GM23248 (cell line): ENCODE results near the gene MAMDC4. TPM values are rescaled to one million over a fixed set of nuclear protein-coding genes. Genes with fewer than 3 reads are reported as not detected.
"Not testable (repeated sequence)": the region's sequence is repeated elsewhere in the genome, so short reads cannot be mapped to it uniquely, and the experiment has no call there.

ENCODE experiments used
- DNase-seq: peaks from one replicate; pipeline ENCODE4 v3.0.0-alpha.2; 2015
- H2AFZ ChIP-seq: fragments of 200-600 bp; sonication (generic); 2 replicates; pipeline ENCODE4 v1.6.1; 2016; ENCODE audit warnings: antibody characterized with exemption
- H3F3A ChIP-seq: fragments of 200-600 bp; sonication (generic); 2 replicates; pipeline ENCODE4 v1.6.1; 2016; ENCODE audit warnings: mild to moderate bottlenecking, antibody characterized with exemption, mixed run types; ENCODE audit not compliant: insufficient read depth
- H3K27ac ChIP-seq: fragments of 200-600 bp; sonication (generic); 2 replicates; pipeline ENCODE4 v1.5.1; 2016; ENCODE audit warnings: mild to moderate bottlenecking
- H3K27me3 ChIP-seq: fragments of 200-600 bp; sonication (generic); replicated peaks from 2 replicates; pipeline ENCODE4 v1.6.1; 2016; ENCODE audit warnings: mild to moderate bottlenecking; ENCODE audit not compliant: insufficient read depth
- H3K36me3 ChIP-seq: fragments of 200-600 bp; sonication (generic); 2 replicates; pipeline ENCODE4 v1.6.1; 2016; ENCODE audit warnings: low read depth, mild to moderate bottlenecking
- H3K4me1 ChIP-seq: fragments of 200-600 bp; sonication (generic); 2 replicates; pipeline ENCODE4 v1.6.1; 2016; ENCODE audit warnings: mild to moderate bottlenecking; ENCODE audit not compliant: insufficient read depth
- H3K4me2 ChIP-seq: fragments of 200-600 bp; sonication (generic); one replicate; pipeline ENCODE4 v1.6.1; 2016; ENCODE audit warnings: mild to moderate bottlenecking; ENCODE audit not compliant: unreplicated experiment
- H3K4me3 ChIP-seq: fragments of 200-600 bp; sonication (generic); 2 replicates; pipeline ENCODE4 v1.5.1; 2016; ENCODE audit warnings: mild to moderate bottlenecking
- H3K79me2 ChIP-seq: fragments of 200-600 bp; sonication (generic); 2 replicates; pipeline ENCODE4 v1.6.1; 2016; ENCODE audit warnings: mild to moderate bottlenecking; ENCODE audit not compliant: insufficient read depth
- H3K9ac ChIP-seq: fragments of 200-600 bp; sonication (generic); 2 replicates; pipeline ENCODE4 v1.6.1; 2016; ENCODE audit warnings: mild to moderate bottlenecking
- H3K9me2 ChIP-seq: fragments of 200-600 bp; sonication (generic); 2 replicates; pipeline ENCODE4 v1.6.1; 2016; ENCODE audit warnings: mixed run types, mild to moderate bottlenecking, moderate library complexity; ENCODE audit not compliant: insufficient read depth
- H3K9me3 ChIP-seq: fragments of 200-600 bp; sonication (generic); one replicate; pipeline ENCODE4 v1.6.1; 2017; ENCODE audit warnings: low read depth
- H4K20me1 ChIP-seq: fragments of 200-600 bp; sonication (generic); 2 replicates; pipeline ENCODE4 v1.6.0; 2016; ENCODE audit not compliant: insufficient read depth
- EZH2 ChIP-seq: fragments of 200-600 bp; sonication (generic); IDR thresholded peaks from 2 replicates; pipeline ENCODE4 v1.6.1; 2018; ENCODE audit warnings: antibody characterized with exemption, mild to moderate bottlenecking; ENCODE audit not compliant: insufficient read depth, poor library complexity, severe bottlenecking
- EZH2phosphoT487 ChIP-seq: fragments of 200-600 bp; sonication (generic); IDR thresholded peaks from 2 replicates; pipeline ENCODE4 v1.6.1; 2018; ENCODE audit warnings: antibody characterized with exemption, moderate library complexity, mild to moderate bottlenecking, low read depth; ENCODE audit not compliant: insufficient read depth
- WGBS, 2 experiments: methylation state at CpG; one replicate each; pipeline ENCODE4 v1.1.6; 2015 to 2017; ENCODE audit warnings: low lambda C conversion rate in 2 of 2, low coverage in 1 of 2; ENCODE audit errors: missing lambda C conversion rate in 2 of 2; 5-methylcytosine and 5-hydroxymethylcytosine counted together
- in situ Hi-C: fragments of 300-500 bp; cut with MboI; formaldehyde crosslinking; loops from 2 replicates; pipeline ENCODE4 v1.15.0; 2020
- polyA plus RNA-seq: library from polyadenylated mRNA; unstranded; fragments of >200 nt; fragmentation: Nextera tagmentation; extraction: Ambion mirVana; gene quantifications from 2 replicates; pipeline ENCODE4 v1.2.1, GENCODE V29; 2016
- total RNA-seq: library from RNA; depleted of rRNA; stranded (reverse); fragments of >200 nt; shearing (Covaris generic); gene quantifications from 2 replicates; pipeline ENCODE4 v1.2.3, GENCODE V29; 2014

Gene MAMDC4
- total and polyA plus RNA-seq, 2 experiments from 2014 or later: 0.35 to 2.3 TPM

- no peak overlapping the region for H2AFZ ChIP-seq
- 97 to 99% methylated on average over 18 of the region's 18 CpGs for WGBS, 2 experiments
These were observed 15.8 kb downstream of the MAMDC4 start for GRCh38 chr9:136867917-136868316.

GRCh38 chr9:136868644-136869043 is 16.5 kb downstream of the MAMDC4 start:
- Histone ChIP-seq H3K9me2 (no peaks in the 10 kb centered on the region), H3K27me3 (no peaks in the 10 kb centered on the region), H3F3A (no peaks in the 10 kb centered on the region), H3K9me3 (no peaks in the 10 kb centered on the region), H3K9ac (no peak overlapping the region), H3K4me1 (peaks cover 15% of the 10 kb centered on the region), H3K27ac (no peak overlapping the region), H3K79me2 (peaks cover 36% of the 10 kb centered on the region), H3K36me3 (no peaks in the 10 kb centered on the region; the same call in 1 of the 2 replicates), H4K20me1 (no peaks in the 10 kb centered on the region), H3K4me3 (no peak overlapping the region), H3K4me2 (no peak overlapping the region), H2AFZ (no peak overlapping the region)
- in situ Hi-C loops: no loop called here
- WGBS, 2 experiments: 92 to 93% methylated on average over 11 of the region's 11 CpGs
- TF ChIP-seq EZH2phosphoT487 (no peak), EZH2 (no peak)
- no peak for DNase-seq

More at GRCh38 chr9:136867917-136868316, 15.8 kb downstream of the MAMDC4 start:
- H3K79me2 ChIP-seq: peaks cover 43% of the 10 kb centered on the region
- no peaks in the 10 kb centered on the region for H3K27me3 ChIP-seq
- no peak overlapping the region for H3K4me3 ChIP-seq
- H3K9me2 ChIP-seq: no peaks in the 10 kb centered on the region
- no peaks in the 10 kb centered on the region for H3F3A ChIP-seq
- no peaks in the 10 kb centered on the region for H3K9me3 ChIP-seq
- no peak overlapping the region for H3K9ac ChIP-seq
- no peak overlapping the region for H3K4me2 ChIP-seq
- H4K20me1 ChIP-seq: no peaks in the 10 kb centered on the region
- peaks cover 15% of the 10 kb centered on the region for H3K4me1 ChIP-seq
- no peaks in the 10 kb centered on the region; the same call in 1 of the 2 replicates for H3K36me3 ChIP-seq
- no peak for DNase-seq
- H3K27ac ChIP-seq: no peak overlapping the region
- no peak for TF ChIP-seq EZH2
- no peak for TF ChIP-seq EZH2phosphoT487
- in situ Hi-C loops: no loop called here

GRCh38 chr9:136869611-136870010 is 17.5 kb downstream of the MAMDC4 start:
- in situ Hi-C loops: not testable (repeated sequence)

DNA sequence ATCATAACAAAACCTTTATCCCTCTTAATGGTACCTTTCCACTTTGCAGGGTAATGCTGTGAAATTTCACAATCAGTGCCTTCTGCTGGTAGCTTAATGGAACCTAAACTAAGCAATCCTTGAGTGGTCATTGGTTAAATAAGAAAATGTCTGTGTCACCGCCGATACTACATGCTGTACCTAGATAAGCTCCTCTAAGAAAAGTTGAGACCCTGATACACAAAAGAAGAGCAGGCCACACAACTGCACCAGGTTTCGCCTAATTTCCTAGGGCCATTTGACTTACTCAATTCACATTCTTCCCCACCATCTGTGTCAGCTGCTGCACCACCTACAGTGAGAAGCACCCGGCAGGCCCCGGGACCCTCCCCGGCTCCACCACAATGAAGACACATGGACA is 23.0 kb downstream of the MAMDC4 start:
- TF ChIP-seq EZH2phosphoT487 (no peak), EZH2 (no peak)
- in situ Hi-C loops: no loop called here
- H3K27me3 ChIP-seq: no peaks in the 10 kb centered on the region
- H3K27ac ChIP-seq: no peak overlapping the region
- H3K9ac ChIP-seq: no peak overlapping the region
- WGBS, 2 experiments: 79 to 85% methylated on average over 6 of the region's 6 CpGs
- H3K4me2 ChIP-seq: no peak overlapping the region
- no peaks in the 10 kb centered on the region for H3F3A ChIP-seq
- H3K4me1 ChIP-seq: no peaks in the 10 kb centered on the region
- no peaks in the 10 kb centered on the region for H4K20me1 ChIP-seq
- DNase-seq: no peak
- no peak overlapping the region for H3K4me3 ChIP-seq
- no peaks in the 10 kb centered on the region for H3K79me2 ChIP-seq
- no peaks in the 10 kb centered on the region for H3K9me3 ChIP-seq
- no peak overlapping the region for H2AFZ ChIP-seq
- H3K9me2 ChIP-seq: no peaks in the 10 kb centered on the region
- H3K36me3 ChIP-seq: no peaks in the 10 kb centered on the region

More at GRCh38 chr9:136869611-136870010, 17.5 kb downstream of the MAMDC4 start:
- Histone ChIP-seq H3K4me1 (peaks cover 13% of the 10 kb centered on the region), H3K79me2 (peaks cover 26% of the 10 kb centered on the region)
- H3K9ac ChIP-seq, H3F3A ChIP-seq, H3K4me3 ChIP-seq, H3K27me3 ChIP-seq, H3K36me3 ChIP-seq, DNase-seq, H3K27ac ChIP-seq, H3K9me2 ChIP-seq, H3K9me3 ChIP-seq, H3K4me2 ChIP-seq, H4K20me1 ChIP-seq, H2AFZ ChIP-seq: not testable (repeated sequence)
- 45 to 51% methylated on average over 2 of the region's 2 CpGs for WGBS, 2 experiments

GRCh38 chr9:136876476-136876875 is 24.3 kb downstream of the MAMDC4 start:
- in situ Hi-C loops: no loop called here
- WGBS, 2 experiments: 44 to 61% methylated on average over 5 of the region's 5 CpGs
- Histone ChIP-seq H3K27me3 (no peaks in the 10 kb centered on the region), H4K20me1 (no peaks in the 10 kb centered on the region), H3K4me1 (no peaks in the 10 kb centered on the region), H2AFZ (no peak overlapping the region), H3K79me2 (no peaks in the 10 kb centered on the region), H3K4me3 (no peak overlapping the region), H3K4me2 (no peak overlapping the region), H3K9me2 (no peaks in the 10 kb centered on the region), H3K36me3 (no peaks in the 10 kb centered on the region), H3K9ac (no peak overlapping the region), H3F3A (no peaks in the 10 kb centered on the region), H3K9me3 (no peaks in the 10 kb centered on the region), H3K27ac (no peak overlapping the region)
- no peak for DNase-seq
- TF ChIP-seq EZH2phosphoT487 (no peak), EZH2 (no peak)
